B cell (primary cell): ENCODE results near the gene TMEM229A. TPM values are rescaled to one million over a fixed set of nuclear protein-coding genes. Genes with fewer than 3 reads are reported as not detected.

ENCODE experiments used
- ATAC-seq: fragments of 200-7000 bp; cut with Tn5 transposase; one replicate; pipeline ENCODE4 v1.10.0; 2021; ENCODE audit warnings: low read depth, mild to moderate bottlenecking, moderate number of reproducible peaks, moderate library complexity
- CTCF ChIA-PET: fragments of 350-600 bp; sonication (Branson Sonifier 250); formaldehyde crosslinking; loops from one replicate; lab custom pipeline; 2021; ENCODE audit warnings: antibody characterized with exemption, inconsistent platforms; lab: Charles Lee
- POLR2A ChIA-PET: fragments of 350-600 bp; sonication (Branson Sonifier 250); formaldehyde crosslinking; loops from one replicate; lab custom pipeline; 2021; ENCODE audit warnings: antibody characterized with exemption; lab: Charles Lee
- DNase-seq: peaks from one replicate; pipeline ENCODE4 v3.0.0; 2013
- H2AFZ ChIP-seq: 2 replicates; pipeline ENCODE4 v1.6.1; 2012; ENCODE audit warnings: mild to moderate bottlenecking, low read depth, low read length; ENCODE audit not compliant: insufficient read depth, poor library complexity, severe bottlenecking
- H3K27ac ChIP-seq, 2 donors: 1 replicate in 1 of 2; 2 replicates in 1 of 2; pipeline ENCODE4 v1.5.1; 2012 to 2013; ENCODE audit warnings: low read length in 2 of 2, mild to moderate bottlenecking in 2 of 2, moderate library complexity in 1 of 2
- H3K27me3 ChIP-seq, 4 experiments: fragments of 200-600 bp in 1 of 4; sonication (generic) in 1 of 4; replicated peaks in 1 of 4; 1 replicate in 2 of 4; 2 replicates in 2 of 4; pipeline versions ENCODE4 v1.6.1 to v1.7.0; 2013 to 2016; ENCODE audit warnings: low read length in 3 of 4, mild to moderate bottlenecking in 2 of 4, mixed read lengths in 1 of 4, moderate library complexity in 1 of 4; ENCODE audit not compliant: insufficient read depth in 4 of 4, control insufficient read depth in 3 of 4; ENCODE audit errors: control extremely low read depth in 1 of 4
- H3K36me3 ChIP-seq, 2 experiments: replicated peaks in 1 of 2; 1 replicate in 1 of 2; 2 replicates in 1 of 2; pipeline versions ENCODE4 v1.6.1 to v1.7.1; 2013; ENCODE audit warnings: low read length in 1 of 2; ENCODE audit not compliant: insufficient read depth in 2 of 2, control insufficient read depth in 1 of 2; ENCODE audit errors: control extremely low read depth in 1 of 2, extremely low read depth in 1 of 2
- H3K4me1 ChIP-seq, 2 donors: fragments of 200-600 bp in 1 of 2; sonication (generic) in 1 of 2; 1 replicate in 1 of 2; 2 replicates in 1 of 2; pipeline versions ENCODE4 v1.5.1 to v1.6.1; 2013 to 2017; ENCODE audit warnings: low read length in 2 of 2; ENCODE audit not compliant: control insufficient read depth in 2 of 2, insufficient read depth in 2 of 2
- H3K4me2 ChIP-seq: replicated peaks from 2 replicates; pipeline ENCODE3; 2012; ENCODE audit warnings: mild to moderate bottlenecking, low read depth, low read length; ENCODE audit not compliant: poor library complexity, severe bottlenecking
- H3K4me3 ChIP-seq, 5 experiments: fragments of 200-600 bp in 1 of 5; sonication (generic) in 1 of 5; 1 replicate in 3 of 5; 2 replicates in 2 of 5; pipeline versions ENCODE4 v1.5.1 to v1.7.0; 2011 to 2016; ENCODE audit warnings: low read length in 4 of 5, mild to moderate bottlenecking in 4 of 5, low read depth in 2 of 5, control low read depth in 1 of 5, moderate library complexity in 1 of 5; ENCODE audit not compliant: insufficient read depth in 1 of 5; ENCODE audit errors: control extremely low read depth in 1 of 5, extremely low read depth in 1 of 5
- H3K79me2 ChIP-seq: fragments of 200-600 bp; sonication (generic); one replicate; pipeline ENCODE4 v1.6.0; 2016; ENCODE audit warnings: low read length; ENCODE audit not compliant: control insufficient read depth, insufficient read depth
- H3K9ac ChIP-seq: fragments of 200-600 bp; sonication (generic); 2 replicates; pipeline ENCODE4 v1.6.1; 2017; ENCODE audit warnings: mild to moderate bottlenecking, low read length, moderate library complexity
- H3K9me3 ChIP-seq, 3 donors: one replicate each; pipeline versions ENCODE4 v1.6.1 to v1.7.1; 2013; ENCODE audit warnings: low read length in 2 of 3; ENCODE audit not compliant: control insufficient read depth in 2 of 3, insufficient read depth in 1 of 3; ENCODE audit errors: control extremely low read depth in 1 of 3
- H4K20me1 ChIP-seq: 2 replicates; pipeline ENCODE4 v1.6.0; 2012; ENCODE audit warnings: mild to moderate bottlenecking, low read length; ENCODE audit not compliant: insufficient read depth, control insufficient read depth, poor library complexity, severe bottlenecking
- H3K27ac Mint-ChIP-seq: one replicate; pipeline ENCODE4 v1.8.0; 2021; ENCODE audit warnings: mixed read lengths
- H3K27me3 Mint-ChIP-seq: one replicate; pipeline ENCODE4 v1.8.0; 2021; ENCODE audit warnings: mixed read lengths
- H3K4me1 Mint-ChIP-seq: one replicate; pipeline ENCODE4 v1.8.0; 2021; ENCODE audit warnings: mixed read lengths
- H3K4me3 Mint-ChIP-seq: one replicate; pipeline ENCODE4 v1.8.0; 2021; ENCODE audit warnings: mixed read lengths
- H3K9me3 Mint-ChIP-seq: one replicate; pipeline ENCODE4 v1.8.0; 2022; ENCODE audit warnings: mixed read lengths; ENCODE audit not compliant: insufficient read depth
- CTCF ChIP-seq: fragments of 200-600 bp; IDR thresholded peaks from one replicate; pipeline ENCODE4 v1.8.0; 2022; ENCODE audit warnings: antibody characterized with exemption, mild to moderate bottlenecking
- EZH2 ChIP-seq: IDR thresholded peaks from 2 replicates; pipeline ENCODE4 v1.6.1; 2012; ENCODE audit warnings: borderline replicate concordance, low read depth, mild to moderate bottlenecking, moderate library complexity, low read length; ENCODE audit not compliant: insufficient read depth, poor library complexity, severe bottlenecking
- WGBS: methylation state at CpG from one replicate; pipeline ENCODE4 v1.1.5; 2013; ENCODE audit warnings: missing lambda C conversion rate; ENCODE audit not compliant: insufficient coverage; 5-methylcytosine and 5-hydroxymethylcytosine counted together
- intact Hi-C: fragments of 100-400 bp; cut with micrococcal nuclease; formaldehyde crosslinking; loops from one replicate; pipeline ENCODE4 v1.10.0; 2022
- polyA plus RNA-seq: library from polyadenylated mRNA; depleted of rRNA; stranded (reverse); fragments of >200 nt; gene quantifications from 2 replicates; pipeline ENCODE4 v1.2.3, GENCODE V29; 2012
- total RNA-seq, 2 donors: library from RNA; stranded (reverse); fragments of 120-200 nt in 1 of 2; gene quantifications; 1 replicate in 1 of 2; 2 replicates in 1 of 2; pipeline versions ENCODE4 v1.2.3 to v1.2.4, GENCODE V29; 2013 to 2022

TMEM229A gene
- total and polyA plus RNA-seq, 2 donors (not counting 1 experiment from before 2014, with no cell fraction given) = not detected

DNA sequence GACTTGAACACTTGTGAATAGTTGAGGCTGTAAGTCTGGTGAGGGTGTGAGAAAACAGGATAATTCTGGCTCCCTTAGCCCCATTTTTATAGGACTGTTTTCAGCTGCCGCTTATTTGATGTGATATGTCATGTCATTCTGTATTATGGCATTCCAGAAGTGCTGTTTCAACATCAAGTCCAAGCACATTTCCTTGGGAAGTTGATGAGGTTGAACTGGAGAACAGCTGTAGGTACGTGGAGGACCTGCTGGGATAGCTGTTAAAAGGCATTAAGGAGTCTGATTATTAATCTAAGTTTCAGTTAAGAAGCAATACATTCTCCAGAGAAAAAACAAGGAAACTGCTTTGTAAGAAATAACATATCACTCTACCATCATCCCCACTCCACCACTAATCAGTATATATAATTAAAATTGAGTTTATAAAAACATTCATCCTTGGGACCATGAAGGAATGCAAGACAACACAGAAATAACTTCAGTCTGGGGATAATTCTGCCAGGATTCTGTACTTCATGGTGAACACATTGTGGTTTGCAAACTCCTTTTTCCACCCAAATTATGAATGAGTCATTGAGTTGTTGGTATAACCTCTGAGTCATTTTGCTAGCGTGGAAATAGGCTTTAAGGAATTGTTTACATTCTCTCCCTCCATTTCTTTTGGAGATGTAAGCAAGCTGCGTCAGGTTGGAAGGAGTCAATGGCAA is 39.9 kb upstream of the TMEM229A start:
- intact Hi-C loops = no loop called here
- Histone ChIP-seq H3K27me3 (no peaks in the 10 kb centered on the region), H3K9me3 (no peaks in the 10 kb centered on the region), H2AFZ (no peak overlapping the region), H3K4me1 (no peaks in the 10 kb centered on the region), H3K27ac (no peak overlapping the region), H3K36me3 (no peaks in the 10 kb centered on the region), H3K4me2 (no peak overlapping the region), H3K79me2 (no peaks in the 10 kb centered on the region), H4K20me1 (no peaks in the 10 kb centered on the region), H3K9ac (no peak overlapping the region), H3K4me3 (no peak overlapping the region)
- ChIA-PET CTCF (no interaction called here), POLR2A (no interaction called here)
- DNase-seq (no peak), ATAC-seq (no peak)
- TF ChIP-seq CTCF (no peak), EZH2 (no peak)
- Mint-ChIP-seq H3K9me3 (peaks cover under 1% of the 10 kb centered on the region), H3K27ac (no peak overlapping the region), H3K4me3 (no peak overlapping the region), H3K4me1 (no peaks in the 10 kb centered on the region), H3K27me3 (no peaks in the 10 kb centered on the region)
- WGBS = no CpG with 5 or more reads among the region's 4 CpGs

- Histone ChIP-seq H3K4me3 (no peak overlapping the region), H3K36me3 (no peaks in the 10 kb centered on the region), H3K4me1 (no peaks in the 10 kb centered on the region), H3K9me3 (no peaks in the 10 kb centered on the region), H3K79me2 (no peaks in the 10 kb centered on the region), H2AFZ (no peak overlapping the region), H3K27me3 (no peaks in the 10 kb centered on the region), H3K4me2 (no peak overlapping the region), H3K27ac (no peak overlapping the region), H3K9ac (no peak overlapping the region), H4K20me1 (no peaks in the 10 kb centered on the region)
- no CpG with 5 or more reads among the region's 1 CpG for WGBS
- Mint-ChIP-seq H3K4me3 (no peak overlapping the region), H3K27ac (no peak overlapping the region), H3K27me3 (no peaks in the 10 kb centered on the region), H3K9me3 (no peaks in the 10 kb centered on the region), H3K4me1 (no peaks in the 10 kb centered on the region)
- ChIA-PET CTCF (no interaction called here), POLR2A (no interaction called here)
- intact Hi-C loops = no loop called here
- TF ChIP-seq CTCF (no peak), EZH2 (no peak)
- no peak for ATAC-seq
- no peak for DNase-seq
Measured at GRCh38 chr7:124071843-124072242, 39.0 kb upstream of the TMEM229A start.
